Dermis blood vessel endothelial cell (primary cell): ENCODE results near the gene SENP5. TPM values are rescaled to one million over a fixed set of nuclear protein-coding genes. Genes with fewer than 3 reads are reported as not detected.
"Not testable (repeated sequence)": the region's sequence is repeated elsewhere in the genome, so short reads cannot be mapped to it uniquely, and the experiment has no call there.

Experiments
- DNase-seq: peaks from one replicate; pipeline ENCODE4 v3.0.0; 2010
- total RNA-seq: library from RNA; depleted of rRNA; stranded (reverse); fragments of >200 nt; gene quantifications from 2 replicates; pipeline ENCODE4 v1.2.3, GENCODE V29; 2014

Gene SENP5
- total RNA-seq, result 37.6 and 52.2 TPM in 2 replicates

- DNase-seq, result peak; percentile 95
Observed at GRCh38 chr3:196867507-196868296, at the start of gene SENP5. Gene SENP5 (plus strand): TSS chr3:196867920. CDS start chr3:196885182, 17,262 bp downstream.

DNA sequence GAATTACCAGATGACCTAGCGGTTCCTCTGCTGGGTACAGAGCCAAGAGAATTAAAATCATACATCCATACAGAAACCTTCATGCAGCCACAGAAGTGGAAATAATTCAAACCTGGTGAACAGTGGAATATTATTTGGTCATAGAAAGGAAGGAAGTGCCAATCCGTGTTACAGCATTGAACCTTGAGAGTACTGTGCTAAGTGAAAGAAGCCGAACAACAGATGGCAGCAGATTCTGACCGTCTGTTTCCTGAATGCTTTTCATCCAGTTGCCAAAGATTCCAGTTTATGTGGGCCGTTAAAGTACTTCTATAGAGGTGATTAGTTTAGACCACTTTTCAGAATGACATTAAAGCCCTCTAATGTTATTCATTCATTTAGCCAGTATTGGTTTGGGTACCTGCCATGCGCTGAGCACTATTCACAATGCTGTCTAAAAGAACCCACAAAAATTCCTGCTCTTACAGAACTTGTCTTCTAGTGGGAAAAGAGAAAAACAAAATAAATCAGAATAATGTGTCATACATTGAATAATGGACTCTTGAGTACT, 45.8 kb upstream of the SENP5 start:
- DNase-seq, result peak; percentile 67

GRCh38 chr3:196829651-196830050, 38.1 kb upstream of the SENP5 start:
- not testable (repeated sequence) for DNase-seq

- no peak for DNase-seq
Observed at GRCh38 chr3:196835086-196835485, 32.6 kb upstream of the SENP5 start.

DNA sequence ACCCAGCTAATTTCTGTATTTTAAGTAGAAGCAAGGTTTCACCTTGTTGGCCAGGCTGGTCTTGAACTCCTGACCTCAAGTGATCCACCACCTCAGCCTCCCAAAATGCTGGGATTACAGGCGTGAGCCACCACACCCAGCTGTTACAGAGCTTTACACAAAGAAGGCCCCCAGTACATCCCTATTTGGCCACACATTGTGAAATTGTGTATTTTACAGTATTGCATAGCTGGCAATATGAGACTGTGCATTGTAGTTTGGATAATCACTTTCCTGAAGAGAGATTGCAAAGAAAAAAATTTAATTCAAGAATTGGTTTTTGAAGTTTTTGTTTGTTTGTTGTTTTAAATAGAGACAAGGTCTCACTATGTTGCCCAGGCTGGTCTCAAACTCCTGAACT, 31.1 kb upstream of the SENP5 start:
- not testable (repeated sequence) for DNase-seq

DNA sequence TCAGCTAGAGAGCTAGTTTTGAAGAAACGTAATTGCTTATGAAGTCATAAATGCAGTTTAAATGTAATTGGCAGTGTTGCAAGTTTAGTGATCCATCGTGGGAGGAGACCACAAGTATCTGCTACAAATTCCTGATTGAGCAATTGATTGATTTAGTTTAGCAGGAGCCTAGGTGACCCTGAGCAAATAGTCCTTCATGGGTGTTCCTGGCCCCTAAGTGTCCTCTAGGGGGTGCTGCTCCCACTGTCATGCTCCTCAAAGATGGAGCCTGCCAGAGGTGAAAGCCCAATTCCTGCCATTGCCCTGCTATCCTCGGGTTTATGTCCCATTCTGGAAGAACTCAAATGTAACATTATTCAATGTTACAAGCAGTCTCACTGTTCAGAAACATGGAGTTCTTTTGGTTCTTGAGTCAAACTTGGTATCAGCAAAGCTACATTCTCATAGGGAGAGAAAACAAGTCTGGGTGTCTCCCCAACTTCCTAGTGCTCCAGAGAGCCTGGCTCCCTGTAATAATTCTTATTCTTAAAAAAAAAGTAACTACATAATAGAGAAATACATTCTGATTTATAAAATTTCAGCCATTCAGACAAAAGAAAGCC, 29.8 kb upstream of the SENP5 start:
- DNase-seq, result peak; percentile 82

- DNase-seq, result not testable (repeated sequence)
Observed at GRCh38 chr3:196839351-196839750, 28.4 kb upstream of the SENP5 start.

GRCh38 chr3:196842567-196843434, 24.9 kb upstream of the SENP5 start:
- peak; percentile 30 for DNase-seq

- DNase-seq, result no peak
Observed at GRCh38 chr3:196843435-196844110, 24.1 kb upstream of the SENP5 start.

DNA sequence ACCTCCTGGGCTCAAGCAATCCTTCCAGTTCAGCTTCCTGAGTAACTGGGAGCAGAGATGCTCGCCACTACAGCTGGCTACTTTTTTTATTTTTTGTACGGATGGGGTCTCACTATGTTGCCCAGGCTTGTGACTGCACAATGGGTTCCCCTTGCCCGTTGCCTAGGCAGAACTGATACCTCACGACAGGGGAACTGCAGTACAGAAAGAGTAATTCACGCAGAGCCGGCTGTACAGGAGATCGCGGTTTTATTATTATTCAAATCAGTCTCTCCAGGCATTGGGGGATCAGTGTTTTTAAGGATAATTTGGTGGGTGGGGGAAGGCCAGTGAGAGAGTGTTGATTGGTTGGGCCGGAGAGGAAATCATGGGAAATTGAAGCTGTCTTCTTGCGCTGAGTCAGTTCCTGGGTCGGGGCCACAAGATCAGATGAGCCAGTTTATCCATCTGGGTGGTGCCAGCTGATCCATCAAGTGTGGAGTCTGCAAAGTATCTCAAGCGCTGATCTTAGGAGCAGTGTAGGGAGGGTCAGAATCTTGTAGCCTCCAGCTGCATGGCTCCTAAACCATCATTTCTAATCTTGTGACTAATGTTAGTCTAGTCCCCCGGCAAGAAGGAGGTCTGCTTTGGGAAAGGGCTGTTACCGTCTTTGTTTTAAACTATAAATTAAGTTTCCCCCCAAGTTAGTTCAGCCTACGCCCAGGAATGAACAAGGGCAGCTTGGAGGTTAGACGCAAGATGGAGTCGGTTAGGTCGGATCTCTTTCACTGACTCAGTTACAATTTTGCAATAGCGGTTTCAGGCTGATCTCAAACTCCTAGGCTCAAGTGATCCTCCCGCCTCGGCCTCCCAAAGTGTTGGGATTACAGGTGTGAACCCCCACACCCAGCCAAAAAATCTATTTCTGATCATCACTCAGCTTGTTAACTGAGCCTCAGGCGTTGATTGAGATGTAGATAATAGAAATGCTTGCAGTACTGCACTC, 23.2 kb upstream of the SENP5 start:
- not testable (repeated sequence) for DNase-seq

GRCh38 chr3:196848375-196848774, 19.3 kb upstream of the SENP5 start:
- not testable (repeated sequence) for DNase-seq

DNA sequence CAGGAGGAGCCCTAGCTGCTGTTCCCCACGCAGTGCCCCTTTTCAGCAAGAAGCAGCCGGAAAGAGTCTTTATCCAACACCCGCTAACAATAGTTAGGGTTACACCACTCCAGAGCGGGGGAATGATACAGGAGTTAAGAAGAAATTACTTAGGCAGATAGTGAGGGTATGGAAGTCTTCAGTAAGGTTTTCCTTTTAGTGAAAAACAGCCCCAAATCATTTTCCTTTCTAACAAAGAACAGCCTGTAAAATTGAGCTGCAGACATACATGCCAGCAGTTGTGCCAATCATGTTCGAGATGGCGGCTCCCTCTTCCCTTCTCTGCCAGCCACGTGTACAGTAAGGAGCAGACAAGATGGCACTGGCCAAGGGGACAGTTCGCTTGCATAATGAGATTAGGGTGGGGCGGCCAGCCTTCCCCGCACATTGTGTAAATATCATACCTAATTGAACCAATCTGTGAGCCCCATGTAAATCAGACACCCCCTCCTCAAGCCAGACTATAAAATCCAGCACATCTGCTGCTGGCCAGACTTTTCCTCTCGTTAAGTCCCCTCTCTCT, 18.5 kb upstream of the SENP5 start:
- DNase-seq, result no peak

DNA sequence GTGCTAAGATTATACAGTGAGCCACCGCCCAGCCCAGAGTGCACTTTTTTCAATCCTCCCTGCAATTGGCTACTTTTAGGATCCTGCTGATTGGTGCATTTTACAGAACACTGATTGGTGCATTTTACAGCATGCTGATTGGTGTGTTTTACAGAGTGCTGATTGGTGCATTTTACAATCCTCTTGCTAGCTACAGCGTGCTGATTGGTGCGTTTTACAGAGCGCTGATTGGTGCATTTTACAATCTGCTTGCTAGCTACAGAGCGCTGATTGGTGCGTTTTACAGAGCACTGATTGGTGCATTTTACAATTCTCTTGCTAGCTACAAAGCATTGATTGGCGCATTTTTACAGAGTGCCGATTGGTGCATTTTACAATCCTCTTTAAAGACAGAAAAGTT, 4.7 kb upstream of the SENP5 start:
- not testable (repeated sequence) for DNase-seq

- no peak for DNase-seq
Observed at GRCh38 chr3:196867155-196867506, 589 bp upstream of the SENP5 start.

DNA sequence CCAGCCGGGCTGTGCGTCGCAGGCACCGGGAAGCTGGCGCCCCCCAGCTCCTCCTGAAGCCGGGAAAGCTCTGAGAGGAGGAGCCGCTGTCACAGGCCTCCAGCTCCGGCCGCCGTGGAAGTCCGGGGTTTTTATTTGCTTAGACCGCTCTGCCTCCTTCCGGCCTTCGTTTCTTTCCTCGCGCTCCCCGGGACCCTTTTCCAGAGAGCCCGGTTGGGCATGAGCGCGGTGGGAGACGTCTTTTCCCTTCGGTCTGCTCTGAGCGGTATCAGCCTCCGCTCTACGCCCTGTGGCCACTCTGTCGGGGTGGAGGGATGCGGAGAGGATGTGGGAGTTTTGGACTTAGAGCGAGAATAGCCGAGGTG, 559 bp downstream of the SENP5 start:
- peak; percentile 52 for DNase-seq

DNA sequence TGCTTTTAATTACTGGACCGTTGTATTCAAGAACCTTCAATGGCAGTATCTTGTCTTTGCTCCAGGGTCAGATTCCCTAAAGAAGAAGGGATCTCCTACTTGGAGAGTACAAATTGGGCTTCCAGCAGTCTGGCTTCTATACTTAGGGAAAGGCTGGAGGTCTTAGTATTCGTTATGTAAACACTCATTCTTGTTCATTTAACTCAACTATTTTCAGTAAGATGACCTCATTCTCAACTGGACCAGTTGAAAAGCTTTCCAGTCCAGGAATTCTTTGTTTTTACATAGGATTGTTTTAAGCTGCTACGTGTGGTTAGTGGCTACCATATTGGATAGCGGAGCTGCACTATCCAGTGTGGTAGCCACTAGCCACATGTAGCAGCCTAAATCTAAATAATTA, 4.6 kb downstream of the SENP5 start:
- no peak for DNase-seq

DNA sequence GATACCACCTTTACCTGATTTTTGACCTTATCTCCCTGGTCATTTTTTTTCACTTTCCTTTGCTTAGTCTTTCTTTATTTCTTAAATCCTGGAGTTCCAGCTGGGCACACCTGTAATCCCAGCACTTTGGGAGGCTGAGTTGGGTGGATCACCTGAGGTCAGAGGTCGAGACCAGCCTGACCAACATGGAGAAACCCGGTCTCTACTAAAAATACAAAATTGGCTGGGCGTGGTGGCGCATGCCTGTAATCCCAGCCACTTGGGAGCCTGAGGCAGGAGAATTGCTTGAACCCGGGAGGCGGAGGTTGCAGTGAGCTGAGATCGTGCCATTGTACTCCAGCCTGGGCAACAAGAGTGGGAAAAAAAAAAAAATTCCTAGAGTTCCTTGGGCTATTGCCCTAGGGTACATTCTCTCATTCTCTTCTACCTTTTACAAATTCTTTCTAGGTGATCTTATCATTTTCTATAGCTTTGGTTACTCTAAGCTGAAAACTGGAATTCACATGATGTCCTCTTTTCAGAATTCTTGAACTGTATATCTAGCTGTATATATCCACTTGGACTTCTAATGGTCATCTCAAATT, 6.9 kb downstream of the SENP5 start:
- not testable (repeated sequence) for DNase-seq

DNA sequence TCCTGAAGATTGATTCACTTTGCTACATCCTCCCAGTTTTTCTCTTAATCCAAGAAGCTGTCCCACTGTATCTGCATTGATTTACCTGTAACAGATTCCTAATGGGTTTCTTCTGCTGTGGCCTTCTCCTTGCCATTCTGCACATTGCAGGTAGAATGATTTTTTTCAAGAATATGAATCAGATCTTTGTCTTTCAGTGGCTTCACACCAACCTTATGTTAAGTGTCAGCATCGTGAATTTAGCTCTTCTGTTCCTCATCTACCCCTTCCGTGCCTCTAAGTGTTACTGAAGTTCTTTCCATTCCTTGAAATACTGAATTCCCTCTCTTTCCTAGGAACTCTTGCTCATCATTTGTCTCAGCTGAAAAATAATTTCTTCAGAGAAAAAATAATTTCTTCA, 7.5 kb downstream of the SENP5 start:
- no peak for DNase-seq

- no peak for DNase-seq
Observed at GRCh38 chr3:196883361-196883760, 15.6 kb downstream of the SENP5 start.

DNA sequence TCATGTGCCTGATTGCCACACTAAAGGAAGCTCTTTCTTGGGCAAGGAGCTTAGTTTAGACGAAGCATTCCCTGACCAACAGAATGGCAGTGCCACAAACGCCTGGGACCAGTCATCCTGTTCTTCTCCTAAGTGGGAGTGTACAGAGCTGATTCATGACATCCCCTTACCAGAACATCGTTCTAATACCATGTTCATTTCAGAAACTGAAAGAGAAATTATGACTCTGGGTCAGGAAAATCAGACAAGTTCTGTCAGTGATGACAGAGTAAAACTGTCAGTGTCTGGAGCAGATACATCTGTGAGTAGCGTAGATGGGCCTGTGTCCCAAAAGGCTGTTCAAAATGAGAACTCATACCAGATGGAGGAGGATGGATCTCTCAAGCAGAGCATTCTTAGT, 18.4 kb downstream of the SENP5 start:
- no peak for DNase-seq
